GM12873 (cell line): Measurements from ENCODE around the gene BIN2.

Experiments used
- CTCF ChIP-seq: IDR thresholded peaks from 2 replicates; pipeline ENCODE4 v1.5.1; 2012; ENCODE audit warnings: low read depth, mild to moderate bottlenecking, moderate library complexity, low read length, control low read depth; ENCODE audit not compliant: insufficient read depth; ENCODE audit errors: missing control alignments

The BIN2 gene

GRCh38 chr12:51270067-51270950, 53.7 kb downstream of the BIN2 start, which contains the start of gene SMAGP:
SMAGP (minus strand) TSS chr12:51270415; CDS start chr12:51269278, 1,137 bp downstream.
- TF ChIP-seq CTCF, result no peak

GRCh38 chr12:51269174-51270066, 54.6 kb downstream of the BIN2 start:
- peak; percentile 49 for TF ChIP-seq CTCF

GRCh38 chr12:51265024-51265423, 59.0 kb downstream of the BIN2 start:
- no peak for TF ChIP-seq CTCF

- no peak for TF ChIP-seq CTCF
Observed at GRCh38 chr12:51264297-51264696, 59.7 kb downstream of the BIN2 start.

- no peak for TF ChIP-seq CTCF
Observed at GRCh38 chr12:51263341-51263740, 60.6 kb downstream of the BIN2 start.

GRCh38 chr12:51262758-51263177, 61.2 kb downstream of the BIN2 start:
- TF ChIP-seq CTCF, result peak; percentile 47

GRCh38 chr12:51254536-51254935, 69.4 kb downstream of the BIN2 start:
- no peak for TF ChIP-seq CTCF
